Hematopoietic multipotent progenitor cell (in vitro differentiated cells): ENCODE data around the gene SND1. TPM values are rescaled to one million over a fixed set of nuclear protein-coding genes. Genes with fewer than 3 reads are reported as not detected.
A peak's percentile ranks its signal among the peaks of the same experiment; 100 is the strongest.

Experiments
- DNase-seq, 3 donors: peaks; one replicate each; pipeline ENCODE4 v3.0.0-alpha.2; 2011 to 2015; ENCODE audit warnings: low read depth in 2 of 3, low spot score in 2 of 3
- total RNA-seq: library from RNA; depleted of rRNA; stranded (reverse); fragments of >200 nt; gene quantifications from one replicate; pipeline ENCODE4 v1.2.3, GENCODE V29; 2012

SND1 gene
- total RNA-seq, 1 donor: 165 TPM

GRCh38 chr7:127822822-127823508 lies 171.0 kb downstream of the SND1 start:
- no peak for DNase-seq

- no peak for DNase-seq
Observed at GRCh38 chr7:127824682-127825081, 172.7 kb downstream of the SND1 start.

- DNase-seq: no peak
Observed at GRCh38 chr7:127828843-127829500, 177.0 kb downstream of the SND1 start.

- no peak for DNase-seq
Observed at GRCh38 chr7:127831318-127832219, 179.6 kb downstream of the SND1 start.

GRCh38 chr7:127832592-127832991 lies 180.6 kb downstream of the SND1 start:
- DNase-seq: no peak

GRCh38 chr7:127833641-127834040 lies 181.6 kb downstream of the SND1 start:
- no peak for DNase-seq

GRCh38 chr7:127835679-127836078 lies 183.7 kb downstream of the SND1 start:
- DNase-seq: no peak

GRCh38 chr7:127837816-127838410 lies 185.9 kb downstream of the SND1 start:
- peak in 2 of 3 donors; percentile 16 to 50 for DNase-seq

- no peak for DNase-seq
Observed at GRCh38 chr7:127838816-127839415, 186.9 kb downstream of the SND1 start.

- no peak for DNase-seq
Observed at GRCh38 chr7:127840226-127840951, 188.4 kb downstream of the SND1 start.

- DNase-seq: no peak
Observed at GRCh38 chr7:127844165-127844564, 192.2 kb downstream of the SND1 start.

GRCh38 chr7:127844707-127845331 lies 192.8 kb downstream of the SND1 start:
- DNase-seq: peak in 1 of 3 donors; percentile 29

GRCh38 chr7:127845522-127846214 lies 193.7 kb downstream of the SND1 start:
- DNase-seq: no peak

GRCh38 chr7:127847641-127848040 lies 195.6 kb downstream of the SND1 start:
- DNase-seq: no peak

- DNase-seq: no peak
Observed at GRCh38 chr7:127848241-127848640, 196.2 kb downstream of the SND1 start.

GRCh38 chr7:127850195-127850594 lies 198.2 kb downstream of the SND1 start:
- DNase-seq: no peak

GRCh38 chr7:127854383-127854782 lies 202.4 kb downstream of the SND1 start:
- no peak for DNase-seq

- no peak for DNase-seq
Observed at GRCh38 chr7:127857464-127857841, 205.5 kb downstream of the SND1 start.
